Muscle layer of duodenum (tissue), 2 donors: ENCODE measurements around the gene ERN1.
A peak's percentile ranks its signal among the peaks of the same experiment; 100 is the strongest.

ENCODE experiments used
- H3K27ac ChIP-seq: one replicate; pipeline ENCODE4 v1.7.0; 2013; ENCODE audit warnings: mild to moderate bottlenecking, low read length
- H3K27me3 ChIP-seq: one replicate; pipeline ENCODE4 v1.7.0; 2013; ENCODE audit warnings: low read depth, mild to moderate bottlenecking, control low read depth, low read length
- H3K36me3 ChIP-seq, 2 donors: one replicate each; pipeline ENCODE4 v1.7.0; 2013; ENCODE audit warnings: low read length in 2 of 2, control low read depth in 1 of 2, mild to moderate bottlenecking in 1 of 2; ENCODE audit not compliant: insufficient read depth in 2 of 2, control insufficient read depth in 1 of 2
- H3K4me1 ChIP-seq, 2 donors: one replicate each; pipeline ENCODE4 v1.7.0; 2013; ENCODE audit warnings: low read length in 2 of 2, mild to moderate bottlenecking in 2 of 2, control low read depth in 1 of 2, moderate library complexity in 1 of 2; ENCODE audit not compliant: insufficient read depth in 2 of 2, control insufficient read depth in 1 of 2
- H3K4me3 ChIP-seq, 2 donors: one replicate each; pipeline ENCODE4 v1.7.0; 2013; ENCODE audit warnings: low read length in 2 of 2, low read depth in 1 of 2, mild to moderate bottlenecking in 1 of 2
- H3K9me3 ChIP-seq, 2 donors: one replicate each; pipeline ENCODE4 v1.7.0; 2013; ENCODE audit warnings: low read length in 2 of 2, control low read depth in 1 of 2, mild to moderate bottlenecking in 1 of 2; ENCODE audit not compliant: control insufficient read depth in 1 of 2
- donor health status: healthy.

Gene ERN1

GRCh38 chr17:64077379-64077778 lies 52.6 kb downstream of the ERN1 start:
- Histone ChIP-seq H3K4me1 (peaks cover 0 to 6% of the 10 kb centered on the region in 2 donors), H3K4me3 (no peak overlapping the region), H3K27ac (peak overlapping the region; percentile 46), H3K9me3 (no peaks in the 10 kb centered on the region), H3K27me3 (no peaks in the 10 kb centered on the region), H3K36me3 (peaks cover 5 to 15% of the 10 kb centered on the region in 2 donors)

GRCh38 chr17:64075913-64076312 lies 54.0 kb downstream of the ERN1 start:
- no peak overlapping the region for H3K4me3 ChIP-seq
- H3K27me3 ChIP-seq: no peaks in the 10 kb centered on the region
- H3K4me1 ChIP-seq: no peaks in the 10 kb centered on the region
- peaks cover 9 to 29% of the 10 kb centered on the region in 2 donors for H3K36me3 ChIP-seq
- H3K27ac ChIP-seq: no peak overlapping the region
- H3K9me3 ChIP-seq: no peaks in the 10 kb centered on the region

GRCh38 chr17:64074704-64075426 lies 55.1 kb downstream of the ERN1 start:
- Histone ChIP-seq H3K36me3 (peaks cover 18 to 39% of the 10 kb centered on the region in 2 donors), H3K27ac (peak overlapping the region; percentile 47)

GRCh38 chr17:64073771-64074703 lies 55.9 kb downstream of the ERN1 start:
- Histone ChIP-seq H3K9me3 (peaks cover 6 to 13% of the 10 kb centered on the region in 2 donors), H3K4me1 (no peaks in the 10 kb centered on the region), H3K36me3 (peaks cover 22 to 41% of the 10 kb centered on the region in 2 donors), H3K27ac (peak overlapping the region; percentile 47), H3K4me3 (peak overlapping the region in 1 of 2 donors; percentile 5), H3K27me3 (no peaks in the 10 kb centered on the region)

More at GRCh38 chr17:64074704-64075426, 55.1 kb downstream of the ERN1 start:
- no peak overlapping the region for H3K4me3 ChIP-seq
- H3K4me1 ChIP-seq: no peaks in the 10 kb centered on the region
- peaks cover under 1 to 5% of the 10 kb centered on the region in 2 donors for H3K9me3 ChIP-seq
- H3K27me3 ChIP-seq: no peaks in the 10 kb centered on the region

GRCh38 chr17:64071111-64071510 lies 58.8 kb downstream of the ERN1 start:
- H3K36me3 ChIP-seq: peaks cover 36 to 66% of the 10 kb centered on the region in 2 donors
- H3K27me3 ChIP-seq: no peaks in the 10 kb centered on the region
- H3K4me3 ChIP-seq: no peak overlapping the region
- no peak overlapping the region for H3K27ac ChIP-seq
- H3K9me3 ChIP-seq: peaks cover 6 to 15% of the 10 kb centered on the region in 2 donors
- H3K4me1 ChIP-seq: no peaks in the 10 kb centered on the region

- Histone ChIP-seq H3K4me3 (no peak overlapping the region), H3K36me3 (peaks cover 36 to 66% of the 10 kb centered on the region in 2 donors), H3K27ac (no peak overlapping the region), H3K4me1 (no peaks in the 10 kb centered on the region), H3K9me3 (peaks cover 6 to 15% of the 10 kb centered on the region in 2 donors), H3K27me3 (no peaks in the 10 kb centered on the region)
These were observed 59.7 kb downstream of the ERN1 start for GRCh38 chr17:64070213-64070612.

DNA sequence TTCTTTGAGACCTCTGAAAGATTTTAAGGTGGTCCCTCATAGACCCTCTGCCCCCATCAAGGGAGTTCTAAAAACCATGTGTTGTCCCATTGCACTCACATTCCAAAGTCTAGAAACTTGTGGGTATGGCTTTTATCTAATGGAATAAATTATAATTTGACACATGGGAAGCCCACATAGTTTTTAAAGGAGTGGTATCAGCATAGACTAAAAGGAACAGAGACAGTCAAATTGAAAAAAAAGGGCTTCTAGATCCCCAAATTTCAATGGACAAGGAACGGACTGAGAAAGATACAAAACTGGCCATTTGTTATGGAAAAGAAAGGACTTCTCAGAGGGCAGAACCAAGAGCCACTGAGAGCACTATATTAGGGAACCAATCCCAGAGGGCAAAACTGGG lies 60.8 kb downstream of the ERN1 start:
- Histone ChIP-seq H3K27me3 (no peaks in the 10 kb centered on the region), H3K9me3 (peaks cover 6 to 15% of the 10 kb centered on the region in 2 donors), H3K4me3 (no peak overlapping the region), H3K36me3 (peaks cover 36 to 66% of the 10 kb centered on the region in 2 donors), H3K27ac (no peak overlapping the region), H3K4me1 (no peaks in the 10 kb centered on the region)

GRCh38 chr17:64067657-64068056 lies 62.3 kb downstream of the ERN1 start:
- H3K36me3 ChIP-seq: peaks cover 39 to 65% of the 10 kb centered on the region in 2 donors
- no peak overlapping the region for H3K27ac ChIP-seq
- no peaks in the 10 kb centered on the region for H3K27me3 ChIP-seq
- H3K4me1 ChIP-seq: no peaks in the 10 kb centered on the region
- H3K4me3 ChIP-seq: no peak overlapping the region
- peaks cover 6 to 15% of the 10 kb centered on the region in 2 donors for H3K9me3 ChIP-seq

GRCh38 chr17:64066716-64067115 lies 63.2 kb downstream of the ERN1 start:
- no peak overlapping the region for H3K27ac ChIP-seq
- H3K36me3 ChIP-seq: peaks cover 39 to 56% of the 10 kb centered on the region in 2 donors
- no peaks in the 10 kb centered on the region for H3K4me1 ChIP-seq
- no peak overlapping the region for H3K4me3 ChIP-seq
- no peaks in the 10 kb centered on the region for H3K27me3 ChIP-seq
- H3K9me3 ChIP-seq: peaks cover 6 to 15% of the 10 kb centered on the region in 2 donors

GRCh38 chr17:64065161-64065560 lies 64.8 kb downstream of the ERN1 start:
- Histone ChIP-seq H3K4me3 (no peak overlapping the region), H3K9me3 (peaks cover 6 to 13% of the 10 kb centered on the region in 2 donors), H3K27ac (no peak overlapping the region), H3K4me1 (peaks cover 0 to 1% of the 10 kb centered on the region in 2 donors), H3K27me3 (no peaks in the 10 kb centered on the region), H3K36me3 (peaks cover 36 to 51% of the 10 kb centered on the region in 2 donors)

- no peaks in the 10 kb centered on the region for H3K27me3 ChIP-seq
- H3K4me3 ChIP-seq: no peak overlapping the region
- peaks cover under 1 to 5% of the 10 kb centered on the region in 2 donors for H3K9me3 ChIP-seq
- H3K27ac ChIP-seq: peak overlapping the region; percentile 70
- H3K4me1 ChIP-seq: peaks cover 0 to 4% of the 10 kb centered on the region in 2 donors
- peaks cover 30 to 48% of the 10 kb centered on the region in 2 donors for H3K36me3 ChIP-seq
These were observed 65.6 kb downstream of the ERN1 start for GRCh38 chr17:64064331-64064730.
